ENCODE results near the gene SNORC.

The SNORC gene

GRCh38 chr2:232869138-232870017, 686 bp upstream of the SNORC start:
- DNase-seq (ENCODE audit: low spot score), result no peak

GRCh38 chr2:232870766-232871371, 805 bp downstream of the SNORC start:
- DNase-seq (ENCODE audit: low spot score), result no peak

GRCh38 chr2:232871418-232871834, 1.4 kb downstream of the SNORC start:
- DNase-seq (ENCODE audit: low spot score), result no peak

DNA sequence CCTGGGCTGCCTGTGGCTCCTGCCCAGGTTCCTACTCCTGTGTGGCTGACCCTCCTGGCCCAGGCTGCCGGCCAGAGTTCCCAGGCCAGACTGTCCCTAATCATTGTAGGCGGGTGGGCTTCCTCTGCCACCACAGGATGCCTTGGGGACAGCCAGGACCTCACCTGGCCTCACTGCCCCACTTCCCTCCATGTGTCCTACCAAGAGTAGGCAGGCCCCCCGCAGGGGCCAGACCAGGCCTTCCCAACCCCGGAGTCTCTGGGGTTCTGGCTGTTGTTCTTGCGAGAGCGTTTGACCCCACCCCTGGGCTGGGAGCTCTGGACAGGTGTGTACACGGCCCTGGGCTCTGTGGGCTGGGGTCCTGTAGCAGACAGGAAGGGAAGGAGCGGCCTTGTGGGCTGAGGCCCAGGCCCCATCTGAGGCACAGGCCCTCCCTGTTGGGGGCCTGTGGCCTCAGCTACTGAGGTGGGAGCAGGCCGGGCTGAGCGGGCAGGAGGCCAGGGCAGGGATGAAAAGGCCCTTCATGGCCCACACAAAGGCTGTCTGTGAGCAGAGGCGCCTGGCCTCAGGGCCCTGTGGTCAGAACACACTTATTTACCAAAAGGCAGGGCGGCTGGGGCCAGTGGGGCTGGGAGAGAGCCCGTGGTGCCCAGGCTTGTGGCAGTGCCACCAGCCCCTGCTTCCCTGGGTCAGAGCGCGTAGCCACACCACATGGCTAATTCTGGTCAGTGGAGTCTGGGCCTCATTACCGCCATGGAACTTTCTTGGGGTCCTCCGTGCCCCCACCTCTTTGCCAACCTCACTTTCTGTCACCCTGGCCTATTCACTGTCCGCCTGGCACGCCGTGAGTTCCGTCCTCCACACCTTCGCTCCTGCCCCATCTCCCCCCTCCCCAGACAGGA, 2.0 kb downstream of the SNORC start:
- DNase-seq (ENCODE audit: low spot score), result no peak

DNA sequence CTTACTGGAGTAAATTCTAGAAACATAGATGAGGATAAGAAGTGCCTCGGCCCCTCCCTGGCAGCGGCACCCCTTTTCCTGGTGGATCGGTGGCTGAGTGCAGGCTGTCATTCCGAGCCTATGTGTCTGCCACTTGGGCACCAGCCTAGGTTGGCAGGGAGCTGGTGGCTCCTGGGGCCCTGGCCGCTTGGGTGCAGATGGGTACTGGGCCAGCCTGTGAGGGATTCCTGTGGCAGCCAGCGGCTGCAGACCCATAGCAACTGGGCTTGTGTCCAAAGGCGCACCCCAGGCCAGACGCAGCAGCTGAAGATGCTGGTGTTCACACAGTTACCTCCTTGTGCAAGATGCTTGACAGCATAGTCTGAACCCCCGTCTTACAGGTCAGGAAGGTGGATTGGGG, 2.8 kb downstream of the SNORC start:
- DNase-seq (ENCODE audit: low spot score), result no peak

- DNase-seq (ENCODE audit: low spot score), result no peak
Observed at GRCh38 chr2:232873292-232873908, 3.3 kb downstream of the SNORC start.

DNA sequence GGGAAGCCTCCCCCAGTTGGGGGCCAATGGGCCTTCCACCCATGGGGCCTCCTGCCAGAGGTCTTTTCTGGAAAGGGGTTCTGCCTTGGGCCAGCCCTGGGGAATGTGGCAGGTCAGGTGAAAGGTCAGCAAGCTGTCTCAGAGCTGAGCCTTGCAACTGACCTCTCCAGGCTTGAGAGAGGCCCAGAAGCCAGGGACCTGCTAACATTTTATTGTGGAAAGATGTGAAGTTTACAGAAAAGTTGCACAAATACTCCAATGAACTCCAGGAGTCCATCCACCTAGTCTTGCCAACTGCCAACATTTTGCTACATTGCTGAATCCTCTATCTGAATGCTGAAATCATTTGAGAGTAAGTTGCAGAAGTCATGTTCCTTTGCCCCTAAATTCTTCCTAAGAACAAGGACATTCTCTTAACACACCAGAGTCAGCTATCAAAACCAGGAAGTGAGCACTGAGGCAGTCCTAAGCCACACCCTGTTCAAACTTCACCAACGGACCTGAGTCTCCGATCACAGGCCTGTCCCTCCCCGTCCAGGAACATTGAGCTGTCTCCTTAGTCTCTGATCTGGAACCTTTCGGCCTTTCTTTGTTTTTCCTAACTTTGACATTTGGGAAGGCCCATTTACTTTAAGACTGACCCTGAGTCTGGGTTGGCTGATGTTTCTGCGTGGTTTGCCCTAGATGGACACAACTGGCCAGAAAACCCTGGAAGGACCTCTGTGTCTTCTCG, 4.0 kb downstream of the SNORC start:
- DNase-seq (ENCODE audit: low spot score), result no peak

- no peak for DNase-seq (ENCODE audit: low spot score)
Observed at GRCh38 chr2:232874677-232875223, 4.7 kb downstream of the SNORC start.

DNA sequence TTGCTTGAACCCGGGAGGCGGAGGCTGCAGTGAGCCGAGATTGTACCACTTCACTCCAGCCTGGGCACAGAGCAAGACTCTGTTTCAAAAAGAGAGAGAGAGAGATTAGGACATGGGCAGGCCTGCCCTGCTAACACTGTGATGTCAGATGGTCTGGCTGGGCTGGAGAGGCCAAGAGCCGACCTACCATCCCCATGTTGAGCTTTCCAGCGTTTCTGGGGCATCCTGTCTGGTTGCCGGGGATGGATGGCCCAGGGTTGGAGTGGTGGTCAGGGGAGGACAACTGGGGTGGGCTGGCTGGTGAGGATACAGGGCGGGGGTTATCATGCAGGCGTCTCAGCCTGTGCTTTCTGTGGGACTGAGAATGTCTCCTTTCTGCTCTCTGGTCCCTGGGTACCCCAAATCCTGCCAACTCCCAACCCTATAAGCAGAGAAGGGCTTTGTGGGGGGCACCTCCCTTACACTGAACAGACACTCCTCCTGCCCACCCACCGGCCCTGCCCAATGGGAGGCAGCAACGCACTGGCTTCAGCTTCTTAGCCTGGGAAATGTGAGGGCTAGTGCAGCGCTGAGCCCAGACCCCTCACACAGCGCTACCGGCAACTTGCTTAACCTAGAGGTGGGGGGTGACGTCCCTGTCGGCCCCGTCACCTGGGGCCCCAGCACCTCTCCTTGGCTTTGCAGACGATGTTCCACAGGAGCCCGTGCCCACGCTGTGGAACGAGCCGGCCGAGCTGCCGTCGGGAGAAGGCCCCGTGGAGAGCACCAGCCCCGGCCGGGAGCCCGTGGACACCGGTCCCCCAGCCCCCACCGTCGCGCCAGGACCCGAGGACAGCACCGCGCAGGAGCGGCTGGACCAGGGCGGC, 5.4 kb downstream of the SNORC start:
- no peak for DNase-seq (ENCODE audit: low spot score)

DNA sequence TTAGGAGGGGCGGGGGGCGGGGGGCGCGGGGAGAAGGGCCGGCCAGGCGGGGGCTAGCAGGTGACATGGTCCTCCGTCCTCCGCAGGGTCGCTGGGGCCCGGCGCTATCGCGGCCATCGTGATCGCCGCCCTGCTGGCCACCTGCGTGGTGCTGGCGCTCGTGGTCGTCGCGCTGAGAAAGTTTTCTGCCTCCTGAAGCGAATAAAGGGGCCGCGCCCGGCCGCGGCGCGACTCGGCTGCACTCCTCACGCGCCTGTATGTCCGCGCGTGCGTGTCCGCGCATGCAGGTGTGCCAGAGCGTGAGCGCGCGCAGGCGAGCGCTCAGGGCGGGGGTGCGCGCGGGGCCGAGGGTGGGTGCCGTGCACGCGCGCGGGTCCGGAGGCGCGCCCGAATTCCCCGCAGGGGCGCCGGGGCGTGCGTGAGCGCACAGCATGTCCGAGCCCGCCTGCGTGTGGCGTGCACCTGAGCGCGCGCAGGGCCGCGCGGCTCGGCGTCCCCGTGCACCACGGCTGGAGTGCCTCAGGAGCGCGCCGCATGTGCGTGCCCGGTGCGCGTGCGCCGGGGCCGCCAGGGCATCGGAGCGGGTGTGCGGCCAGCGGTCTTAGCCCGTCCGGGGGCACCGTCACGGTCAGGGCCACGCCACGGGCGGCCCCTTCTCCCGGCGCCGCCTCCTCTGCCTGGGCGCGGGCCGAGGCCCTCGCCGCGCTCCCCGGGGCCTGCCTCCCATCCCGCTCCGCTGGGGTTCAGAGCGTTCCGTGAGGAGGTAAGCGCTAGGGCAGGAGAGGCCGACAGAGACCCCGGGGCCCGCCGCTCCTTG, 6.3 kb downstream of the SNORC start:
- DNase-seq (ENCODE audit: low spot score), result no peak

DNA sequence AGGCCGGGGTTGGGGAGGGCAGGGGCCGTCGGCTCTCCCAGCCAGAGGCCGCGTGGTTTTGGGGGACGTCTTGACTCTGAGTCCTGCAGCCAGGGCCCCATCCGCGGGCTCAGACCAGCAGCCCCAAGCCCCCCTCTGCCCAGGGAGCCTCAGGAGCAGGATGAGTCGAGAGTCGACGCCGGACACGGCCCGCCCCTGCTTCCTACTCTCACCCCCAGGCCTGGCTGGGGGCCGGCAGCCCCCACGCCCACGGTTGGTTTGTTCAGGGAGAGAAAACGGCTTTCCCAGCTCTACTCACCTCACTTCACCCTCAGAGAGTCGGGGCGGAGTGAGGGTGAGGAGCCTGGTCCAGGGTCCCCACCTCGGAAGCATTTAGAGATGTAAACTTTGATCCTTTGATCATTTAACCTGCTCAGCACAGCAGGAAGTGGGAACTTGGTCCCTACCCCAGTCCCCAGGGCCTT, 6.9 kb downstream of the SNORC start:
- DNase-seq (ENCODE audit: low spot score), result no peak

- DNase-seq (ENCODE audit: low spot score), result no peak
Observed at GRCh38 chr2:232877940-232878511, 8.0 kb downstream of the SNORC start.

- no peak for DNase-seq (ENCODE audit: low spot score)
Observed at GRCh38 chr2:232878855-232879617, 9.0 kb downstream of the SNORC start.

GRCh38 chr2:232879618-232880494, 9.8 kb downstream of the SNORC start:
- no peak for DNase-seq (ENCODE audit: low spot score)

GRCh38 chr2:232880764-232881351, 10.8 kb downstream of the SNORC start:
- DNase-seq (ENCODE audit: low spot score), result no peak

DNA sequence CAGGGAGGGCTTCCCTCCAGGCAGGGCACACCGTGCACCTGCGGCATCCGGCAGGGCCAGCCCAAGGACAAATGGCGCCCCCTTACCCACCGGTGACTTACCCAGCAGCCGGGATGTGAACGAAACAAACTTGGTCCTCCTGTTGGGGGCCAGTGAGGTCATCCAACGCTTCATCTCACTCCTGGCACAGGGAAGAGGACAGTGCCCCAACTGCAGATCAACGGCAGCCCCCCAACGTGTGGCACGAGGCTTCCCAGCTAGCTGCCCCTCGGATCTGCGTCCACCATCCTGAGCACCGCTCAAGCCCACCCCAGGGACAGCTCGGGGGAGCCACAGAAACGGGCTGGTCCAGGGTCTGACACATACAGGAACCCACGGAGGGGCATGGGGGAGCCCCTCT, 12.0 kb downstream of the SNORC start:
- DNase-seq (ENCODE audit: low spot score), result no peak
